NCI-H1105 treated with DMSO at 0.1 percent for 48 hours (cell line): ENCODE data around the gene RSPO1.
"Not testable (repeated sequence)": the region's sequence is repeated elsewhere in the genome, so short reads cannot be mapped to it uniquely, and the experiment has no call there.

ENCODE experiments used
- DNase-seq: peaks from one replicate; lab custom pipeline; 2025; lab: John Stamatoyannopoulos, UW

Gene RSPO1

DNA sequence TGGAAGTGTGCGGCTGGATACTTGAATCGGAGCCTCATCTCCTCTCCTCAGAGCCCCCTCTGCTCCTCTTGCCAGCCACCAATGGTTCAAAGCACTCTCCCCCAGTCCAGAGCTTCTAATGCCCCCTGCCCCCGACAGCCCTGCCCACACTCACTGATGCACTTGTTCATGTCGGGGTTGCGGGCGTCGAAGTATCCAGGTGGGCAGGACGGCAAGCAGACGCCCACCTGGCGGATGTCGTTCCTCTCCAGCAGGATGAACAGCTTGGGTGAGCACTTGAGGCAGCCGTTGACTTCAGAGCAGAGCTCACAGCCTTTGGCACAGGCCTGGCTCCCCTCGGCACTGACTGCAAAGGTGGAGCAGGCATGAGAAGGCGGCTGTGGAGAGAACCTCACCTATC is 18.4 kb downstream of the RSPO1 start:
- DNase-seq, result no peak

GRCh38 chr1:37614105-37614504 is 20.6 kb downstream of the RSPO1 start:
- no peak for DNase-seq

DNA sequence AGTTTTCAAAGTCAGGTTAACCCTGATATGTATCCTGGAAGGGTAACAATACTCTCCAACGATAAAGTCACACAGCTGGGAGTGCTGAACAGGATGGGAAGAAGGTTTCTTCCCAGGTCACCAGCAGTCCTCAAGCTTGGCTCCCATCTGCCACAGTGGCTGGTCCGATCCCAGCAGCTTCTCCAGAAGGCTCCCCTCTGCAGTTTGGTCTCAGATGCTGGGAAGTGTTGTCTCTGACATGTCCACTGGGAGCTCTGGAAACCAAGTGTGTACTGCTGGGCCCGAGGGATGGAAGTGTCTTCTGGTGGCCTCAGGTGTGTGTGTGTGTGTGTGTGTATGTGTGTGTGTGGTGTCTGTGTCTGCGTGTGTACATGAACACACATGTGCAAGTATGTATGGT is 22.5 kb downstream of the RSPO1 start:
- no peak for DNase-seq

DNA sequence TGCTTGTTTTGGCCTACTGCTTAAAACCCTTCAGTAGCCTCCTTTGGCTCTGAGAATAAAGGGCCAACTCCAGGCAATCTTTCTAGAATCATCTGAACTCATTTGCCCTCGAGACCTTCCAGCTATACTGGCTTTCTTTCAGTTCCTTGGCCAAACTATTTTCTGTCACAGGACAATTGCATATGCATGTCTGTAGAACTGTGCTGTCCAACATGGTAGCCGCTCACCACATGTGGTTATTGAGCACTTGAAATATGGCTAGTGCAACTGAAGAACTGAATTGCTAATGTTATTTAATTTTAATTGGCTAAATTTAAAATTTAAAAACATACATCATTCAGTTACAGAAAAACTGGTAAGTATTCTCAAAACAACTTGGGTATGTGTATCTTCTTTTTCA is 24.7 kb downstream of the RSPO1 start:
- no peak for DNase-seq

GRCh38 chr1:37609002-37609401 is 25.7 kb downstream of the RSPO1 start:
- no peak for DNase-seq

DNA sequence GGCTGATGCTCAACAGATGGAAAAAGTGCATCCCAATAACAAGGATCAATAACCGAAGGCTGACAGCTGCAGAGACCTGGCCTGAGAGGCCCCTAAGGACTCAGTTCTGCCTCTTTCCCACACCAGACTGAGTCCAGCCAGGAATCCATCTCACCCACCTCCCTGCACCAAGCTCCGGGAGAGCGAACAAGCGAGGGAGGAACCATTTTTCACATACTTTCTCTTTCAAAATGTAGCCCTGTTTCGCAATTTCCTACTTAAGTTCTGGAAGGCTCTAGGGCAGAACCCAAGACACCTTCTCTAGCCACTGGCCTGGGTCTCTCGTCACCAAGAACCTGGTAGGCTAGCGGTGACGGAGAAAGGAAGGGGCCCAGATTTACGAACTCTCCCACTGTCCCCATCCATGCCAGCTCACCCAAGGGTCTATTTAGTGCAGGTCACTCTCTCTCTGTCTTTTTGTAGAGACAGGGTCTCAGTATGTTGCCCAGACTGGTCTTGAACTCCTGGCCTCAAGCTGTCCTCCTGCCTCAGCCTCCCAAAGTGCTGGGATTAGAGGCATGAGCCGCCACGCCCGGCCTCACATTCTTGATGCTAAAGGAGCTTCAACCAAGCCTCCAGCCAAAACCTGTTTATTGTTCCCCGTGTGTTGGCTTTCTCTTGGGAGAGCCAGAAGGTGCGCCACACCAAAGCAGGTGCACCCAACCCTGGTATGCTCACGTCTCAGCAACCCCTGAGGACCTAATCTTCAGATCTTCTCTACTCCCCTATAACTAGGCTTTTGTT is 28.0 kb downstream of the RSPO1 start:
- DNase-seq, result no peak

DNA sequence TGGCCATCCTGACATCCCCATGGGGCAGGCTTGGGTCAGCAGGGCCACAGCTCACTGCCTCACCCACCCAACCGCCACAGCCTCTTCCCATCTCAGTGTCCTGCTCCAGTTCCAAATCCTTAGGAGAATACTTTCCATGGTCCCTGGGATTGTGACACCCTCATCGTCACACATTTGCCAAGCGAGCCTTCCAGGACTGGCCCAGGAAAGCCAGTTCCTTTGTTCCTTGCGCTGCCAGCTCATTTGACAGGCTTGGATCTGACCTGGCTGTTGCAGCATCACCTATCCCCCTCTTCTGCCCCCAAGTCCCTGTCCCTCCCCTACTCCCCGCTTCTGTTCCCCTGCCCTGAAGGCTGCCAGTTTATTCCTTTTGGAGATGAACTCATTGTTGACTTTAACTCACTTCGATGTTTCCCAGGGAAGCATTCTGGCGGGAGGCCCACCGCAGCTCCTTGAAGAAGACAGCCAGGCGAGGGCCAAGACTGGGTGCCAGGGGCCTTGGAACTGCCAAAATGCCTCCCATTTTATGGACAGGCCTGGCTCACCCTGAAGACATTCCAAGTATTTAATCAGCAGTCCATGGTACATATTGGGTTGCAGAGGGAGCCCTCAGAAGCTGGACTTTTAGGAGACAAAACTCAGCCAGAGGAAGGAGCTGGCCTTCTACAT is 28.8 kb downstream of the RSPO1 start:
- DNase-seq, result no peak

GRCh38 chr1:37605061-37605650 is 29.5 kb downstream of the RSPO1 start:
- no peak for DNase-seq

GRCh38 chr1:37602750-37603694 is 31.7 kb downstream of the RSPO1 start:
- peak; percentile 51 for DNase-seq

GRCh38 chr1:37601441-37601840 is 33.3 kb downstream of the RSPO1 start:
- no peak for DNase-seq

- peak; percentile 70 for DNase-seq
Observed at GRCh38 chr1:37599940-37600339, 34.8 kb downstream of the RSPO1 start.

GRCh38 chr1:37596182-37596667 is 38.5 kb downstream of the RSPO1 start:
- DNase-seq, result no peak

DNA sequence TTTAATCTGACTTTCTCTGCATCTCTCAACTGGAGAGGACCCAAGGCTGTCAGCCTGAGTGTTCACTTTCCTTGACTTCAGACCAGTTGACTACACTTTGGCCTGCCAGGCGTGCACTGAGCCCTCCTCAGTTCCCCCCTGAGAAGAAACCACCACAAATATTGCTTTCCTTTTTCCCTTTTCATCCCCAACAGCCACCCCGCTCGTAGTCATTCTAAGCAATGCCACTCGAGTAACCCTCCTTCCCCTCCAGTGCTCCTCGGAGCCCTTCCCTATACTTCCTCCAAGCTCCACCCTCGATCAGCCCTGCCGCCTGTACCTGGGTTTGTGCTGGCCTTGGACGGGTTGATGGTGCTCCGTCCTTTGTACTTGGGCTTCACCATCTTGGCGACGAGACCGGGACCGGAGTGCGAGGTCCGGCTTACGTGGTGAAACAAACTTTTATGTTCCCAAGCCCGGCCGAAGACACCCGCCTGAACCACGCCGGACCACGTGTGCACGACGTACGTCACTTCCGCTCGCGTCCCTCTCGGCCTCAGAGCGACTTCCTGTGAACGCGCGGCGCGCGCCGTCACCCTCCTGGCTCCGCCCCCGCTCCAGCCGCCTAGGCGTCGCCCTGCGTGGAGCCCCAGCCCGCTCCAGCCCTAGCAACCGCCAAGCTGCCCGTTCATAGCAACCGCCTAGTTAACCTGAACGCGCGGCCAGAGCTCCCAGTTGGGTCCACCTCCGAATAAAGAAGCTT is 39.1 kb downstream of the RSPO1 start, which contains the start of gene GNL2:
Gene GNL2 (minus strand): TSS at position 498 of the 742 bp plus-strand sequence. CDS start 115 bp downstream, at position 383.
- DNase-seq, result peak; percentile 92

DNA sequence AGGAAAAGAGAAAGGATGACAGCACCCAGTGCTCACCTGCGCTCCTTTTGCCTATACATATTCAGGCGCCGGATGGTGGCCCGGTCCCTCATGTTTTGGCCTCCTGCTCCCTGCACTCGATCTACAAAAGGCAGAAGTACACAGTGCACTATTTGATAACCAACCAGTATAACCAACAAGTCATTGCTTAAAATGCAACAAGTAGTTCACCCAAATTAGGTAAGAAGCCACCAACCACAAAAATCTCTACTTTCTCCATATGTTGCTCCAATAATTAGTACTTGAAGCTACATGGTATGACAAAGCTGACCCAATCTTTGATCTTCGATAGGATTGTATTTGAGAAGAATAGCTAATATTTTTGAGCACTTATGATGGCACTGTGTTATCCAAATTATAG is 41.0 kb downstream of the RSPO1 start:
- DNase-seq, result no peak

DNA sequence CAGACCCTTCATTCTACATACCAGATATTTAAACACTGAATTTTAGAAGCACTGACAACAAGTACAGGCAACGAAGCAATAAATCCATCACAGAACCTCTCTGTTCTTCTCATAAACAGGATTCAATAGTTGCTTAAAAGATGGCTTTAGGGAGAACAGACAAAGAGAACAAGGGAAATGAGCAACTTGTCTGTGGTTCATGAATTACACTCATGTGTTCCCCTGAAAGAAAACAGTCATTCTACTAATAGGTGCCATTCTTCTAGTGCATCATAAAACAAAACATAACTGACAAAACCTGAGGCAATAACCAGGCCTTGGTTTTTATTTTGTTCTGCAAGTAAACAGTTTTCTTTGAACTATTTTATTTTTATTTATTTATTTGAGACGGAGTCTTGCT is 45.8 kb downstream of the RSPO1 start:
- no peak for DNase-seq

DNA sequence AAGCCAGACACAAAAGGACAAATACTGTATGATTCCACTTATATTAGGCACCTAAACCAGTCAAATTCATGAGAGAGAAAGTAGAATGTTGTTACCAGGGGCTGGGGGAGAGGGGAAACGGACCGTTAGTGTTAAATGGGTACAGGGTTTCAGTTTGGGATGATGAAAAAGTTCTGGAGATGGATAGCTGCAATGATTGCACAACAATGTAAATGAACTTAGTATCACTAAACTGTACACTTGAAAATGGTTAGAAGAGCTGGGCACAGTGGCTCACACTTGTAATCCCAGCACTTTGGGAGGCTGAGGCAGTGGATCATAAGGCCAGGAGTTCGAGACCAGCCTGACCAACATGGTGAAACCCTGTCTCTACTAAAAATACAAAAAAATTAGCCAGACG is 50.1 kb downstream of the RSPO1 start:
- not testable (repeated sequence) for DNase-seq

GRCh38 chr1:37575692-37576091 is 59.0 kb downstream of the RSPO1 start:
- DNase-seq, result no peak

DNA sequence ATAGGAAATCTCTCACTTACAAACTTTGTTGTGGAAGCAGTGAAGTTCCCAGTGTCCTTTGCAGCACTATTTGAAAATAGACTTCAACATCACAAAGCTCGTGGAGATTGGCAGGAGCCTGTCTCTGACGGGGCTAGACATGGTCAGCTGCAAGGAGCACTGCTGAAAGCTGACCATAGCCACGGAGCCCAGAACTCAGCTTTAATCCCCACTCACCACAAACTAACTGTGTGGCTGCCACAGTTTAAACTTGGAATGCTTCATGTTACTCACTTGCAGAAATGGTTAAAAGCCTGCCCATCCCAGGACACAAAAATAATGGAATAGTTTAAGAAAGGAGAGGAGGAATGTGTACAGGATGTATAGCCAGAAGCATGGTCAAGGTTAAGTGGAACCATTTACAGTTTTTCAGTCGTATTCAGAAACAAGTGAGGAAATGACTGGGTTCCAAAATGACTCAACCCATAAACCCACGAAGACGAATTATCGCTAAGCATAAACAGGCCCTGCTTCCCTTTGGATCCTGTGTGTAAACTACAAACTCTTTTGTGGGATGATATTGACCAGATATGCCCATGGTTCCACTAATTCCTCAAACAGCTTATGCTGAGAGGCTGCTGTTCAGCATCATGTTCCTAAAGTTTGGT is 59.7 kb downstream of the RSPO1 start:
- no peak for DNase-seq

GRCh38 chr1:37570528-37571334 is 64.0 kb downstream of the RSPO1 start:
- DNase-seq, result no peak

DNA sequence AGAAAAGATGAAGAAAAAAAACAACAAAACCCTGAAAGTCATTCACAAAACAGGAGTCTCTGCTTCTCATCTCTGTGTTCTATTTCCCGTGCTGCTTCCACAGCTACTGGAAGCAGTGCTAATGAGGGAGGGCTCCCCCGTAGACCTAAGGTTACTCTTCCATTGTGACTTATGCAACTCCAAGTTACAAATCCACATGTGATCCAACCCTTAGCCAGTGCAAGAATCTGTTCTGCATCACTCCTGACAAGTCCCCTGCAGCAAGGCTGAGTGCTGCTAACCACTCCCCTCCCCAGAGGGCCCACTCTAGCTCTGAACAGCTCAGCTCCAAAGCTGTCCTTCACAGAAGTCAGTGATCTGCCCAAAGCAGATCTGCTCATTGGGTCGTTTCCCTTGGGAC is 67.7 kb downstream of the RSPO1 start:
- no peak for DNase-seq
